HL-60 (cell line): ENCODE data around the gene CGB1.

Experiments
- CTCF ChIP-seq: IDR thresholded peaks from one replicate; pipeline ENCODE4 v1.5.1; 2011; ENCODE audit warnings: low read length, control low read depth, inconsistent platforms; ENCODE audit not compliant: insufficient read depth
- GABPA ChIP-seq: IDR thresholded peaks from 2 replicates; pipeline ENCODE4 v1.6.1; 2012; ENCODE audit warnings: low read depth
- POLR2AphosphoS5 ChIP-seq: IDR thresholded peaks from 2 replicates; pipeline ENCODE4 v1.6.1; 2012; ENCODE audit warnings: low read depth
- REST ChIP-seq: IDR thresholded peaks from 2 replicates; pipeline ENCODE4 v1.6.1; 2012; ENCODE audit warnings: low read depth; ENCODE audit not compliant: insufficient replicate concordance
- SPI1 ChIP-seq: IDR thresholded peaks from 2 replicates; pipeline ENCODE4 v1.6.1; 2012; ENCODE audit warnings: low read depth, mild to moderate bottlenecking, borderline replicate concordance

- TF ChIP-seq CTCF (no peak), GABPA (no peak), POLR2AphosphoS5 (no peak), REST (no peak), SPI1 (no peak)
Observed at GRCh38 chr19:48985711-48986110, 51.0 kb downstream of the CGB1 start.
